Germinal center (tissue), 1 donor: ENCODE results near the gene AMDHD2.
"Not testable (repeated sequence)": the region's sequence is repeated elsewhere in the genome, so short reads cannot be mapped to it uniquely, and the experiment has no call there.

Experiments used
- DNase-seq: peaks from one replicate; pipeline ENCODE4 v3.0.0; 2012; ENCODE audit warnings: mixed read lengths, low spot score

AMDHD2 gene

GRCh38 chr16:2520097-2520783 is at the start of gene AMDHD2:
TSS of gene AMDHD2 (plus strand) at chr16:2520371. CDS start at chr16:2520459, 88 bp downstream.
- peak; percentile 92 for DNase-seq

DNA sequence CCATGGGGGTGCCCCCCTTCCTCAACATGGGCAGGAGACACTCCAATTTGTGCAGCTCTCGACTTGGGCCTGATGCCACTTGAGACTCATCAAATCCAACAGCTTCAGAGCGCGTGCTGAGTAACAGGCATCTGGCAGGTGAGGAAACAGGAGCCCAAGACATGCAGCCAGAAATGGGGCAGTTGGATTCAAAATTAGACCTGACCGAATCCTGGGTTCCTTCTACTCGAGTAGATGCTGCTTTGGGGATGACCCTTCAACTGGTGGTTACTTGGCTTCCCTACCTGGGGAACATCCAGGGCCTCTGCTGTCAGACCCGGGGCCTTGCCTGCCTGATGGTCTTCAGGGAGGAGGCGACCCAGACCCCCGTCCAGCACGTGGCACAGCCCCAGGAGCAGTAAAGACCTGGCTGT is 49.6 kb upstream of the AMDHD2 start:
- DNase-seq: no peak

GRCh38 chr16:2471016-2471652 is 49.0 kb upstream of the AMDHD2 start, which contains the start of gene NTN3:
TSS of gene NTN3 (plus strand) at chr16:2471297. CDS start at chr16:2471702, 405 bp downstream.
- no peak for DNase-seq

GRCh38 chr16:2471653-2472487 is 48.3 kb upstream of the AMDHD2 start:
- no peak for DNase-seq

DNA sequence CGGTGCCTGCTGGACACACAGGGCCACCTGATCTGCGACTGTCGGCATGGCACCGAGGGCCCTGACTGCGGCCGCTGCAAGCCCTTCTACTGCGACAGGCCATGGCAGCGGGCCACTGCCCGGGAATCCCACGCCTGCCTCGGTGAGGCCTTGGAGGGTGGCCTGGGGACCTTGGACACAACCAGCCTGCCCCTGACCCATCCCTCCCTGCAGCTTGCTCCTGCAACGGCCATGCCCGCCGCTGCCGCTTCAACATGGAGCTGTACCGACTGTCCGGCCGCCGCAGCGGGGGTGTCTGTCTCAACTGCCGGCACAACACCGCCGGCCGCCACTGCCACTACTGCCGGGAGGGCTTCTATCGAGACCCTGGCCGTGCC is 47.7 kb upstream of the AMDHD2 start:
- DNase-seq: no peak

- DNase-seq: no peak
Measured at GRCh38 chr16:2472885-2473445, 47.2 kb upstream of the AMDHD2 start.

DNA sequence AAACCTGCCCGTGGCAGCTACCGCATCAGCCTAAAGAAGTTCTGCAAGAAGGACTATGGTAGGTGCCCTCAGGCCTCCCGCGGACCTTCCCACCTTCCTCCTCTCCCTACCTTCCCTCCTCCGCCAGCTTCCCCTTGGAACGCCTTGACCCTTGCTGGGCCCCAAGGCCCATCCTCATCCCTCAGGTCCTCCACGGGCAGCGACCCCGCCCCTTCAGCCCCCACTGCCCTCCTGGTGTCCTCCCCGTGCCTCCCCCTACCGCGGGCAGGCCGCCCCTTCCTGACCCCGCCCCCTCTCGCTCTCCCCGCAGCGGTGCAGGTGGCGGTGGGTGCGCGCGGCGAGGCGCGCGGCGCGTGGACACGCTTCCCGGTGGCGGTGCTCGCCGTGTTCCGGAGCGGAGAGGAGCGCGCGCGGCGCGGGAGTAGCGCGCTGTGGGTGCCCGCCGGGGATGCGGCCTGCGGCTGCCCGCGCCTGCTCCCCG is 46.7 kb upstream of the AMDHD2 start:
- DNase-seq: no peak

DNA sequence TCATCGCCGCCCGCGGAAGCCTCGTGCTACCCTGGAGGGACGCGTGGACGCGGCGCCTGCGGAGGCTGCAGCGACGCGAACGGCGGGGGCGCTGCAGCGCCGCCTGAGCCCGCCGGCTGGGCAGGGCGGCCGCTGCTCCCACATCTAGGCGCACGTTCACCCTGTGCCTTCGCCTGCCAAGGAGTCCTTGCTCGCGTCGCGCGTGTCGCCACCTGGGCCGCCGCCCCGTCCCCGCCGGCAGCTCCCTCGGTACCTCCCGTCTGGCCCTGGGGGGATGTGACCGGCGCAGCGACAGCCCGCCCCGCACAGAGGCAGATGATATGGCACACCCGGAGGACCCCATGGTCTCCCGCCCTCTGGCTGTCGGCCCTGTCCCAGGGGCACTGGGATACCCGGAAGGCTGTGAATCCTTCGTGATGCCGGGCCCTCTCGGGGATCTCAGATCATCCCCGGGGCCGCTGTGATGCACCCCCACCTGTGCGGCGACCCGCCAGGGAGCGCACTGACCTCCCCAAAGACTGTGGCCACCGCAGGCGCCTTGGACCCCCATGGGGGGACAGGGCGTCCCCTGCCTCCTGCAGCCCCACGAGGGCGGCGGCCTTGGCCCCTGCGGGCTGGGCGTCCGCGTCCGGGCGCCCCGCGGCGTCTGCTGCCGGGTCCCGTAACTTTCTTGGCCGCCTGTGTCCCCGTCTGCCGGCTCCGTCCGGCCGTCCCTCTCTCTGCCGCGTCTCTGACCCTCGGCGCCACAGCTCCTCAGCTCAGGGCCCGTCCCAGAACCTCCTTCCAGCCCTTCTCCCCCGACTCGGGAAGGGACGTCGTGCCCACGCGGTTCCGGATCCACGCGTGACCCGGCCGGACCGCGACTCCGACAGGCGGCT is 45.9 kb upstream of the AMDHD2 start:
- DNase-seq: peak; percentile 73

- peak; percentile 98 for DNase-seq
Measured at GRCh38 chr16:2474877-2475412, 45.2 kb upstream of the AMDHD2 start, which contains the start of gene TBC1D24. TSS of gene TBC1D24 (plus strand) at chr16:2475127. CDS start at chr16:2496149, 21,022 bp downstream.

- no peak for DNase-seq
Measured at GRCh38 chr16:2475413-2476344, 44.5 kb upstream of the AMDHD2 start.

DNA sequence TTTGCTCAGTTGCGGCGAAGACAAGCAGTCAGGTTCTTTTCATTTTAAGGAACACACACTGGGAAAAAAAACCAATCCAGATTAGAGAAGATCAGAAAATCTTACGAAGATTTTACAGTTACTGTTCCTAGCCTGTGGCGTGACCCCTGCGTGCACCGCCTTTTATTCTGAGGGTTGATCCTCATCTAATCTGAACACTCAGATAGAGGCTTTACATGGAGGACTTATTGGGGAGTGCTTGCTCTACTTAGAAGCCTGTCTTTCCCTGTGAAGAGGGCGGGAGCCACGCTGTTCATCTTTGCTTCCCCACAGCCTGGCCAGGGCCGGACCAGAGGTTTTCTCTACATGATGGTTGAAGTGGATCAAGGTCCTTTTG is 43.8 kb upstream of the AMDHD2 start:
- DNase-seq: no peak

DNA sequence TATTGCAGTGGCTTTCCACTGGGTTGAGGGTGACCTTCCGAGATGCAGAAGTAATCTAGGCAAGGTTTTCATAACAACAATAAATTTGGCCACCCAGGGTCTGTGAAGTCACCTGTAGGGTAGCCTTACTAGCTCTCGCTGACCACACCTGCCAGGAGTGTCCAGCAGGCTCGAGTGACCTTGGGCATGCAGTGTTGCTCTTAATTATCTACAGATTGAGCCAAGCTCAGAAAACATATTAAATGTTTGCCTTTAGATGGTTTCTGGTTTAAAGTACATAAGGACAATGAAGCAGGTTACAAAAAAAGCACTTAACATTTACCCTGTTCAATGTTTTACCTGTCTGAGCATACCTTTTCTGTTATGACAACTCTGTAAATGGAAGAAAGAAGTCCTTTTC is 43.4 kb upstream of the AMDHD2 start:
- no peak for DNase-seq

GRCh38 chr16:2477327-2477726 is 42.8 kb upstream of the AMDHD2 start:
- DNase-seq: no peak

- no peak for DNase-seq
Measured at GRCh38 chr16:2478279-2478678, 41.9 kb upstream of the AMDHD2 start.

- DNase-seq: not testable (repeated sequence)
Measured at GRCh38 chr16:2479996-2480395, 40.2 kb upstream of the AMDHD2 start.

GRCh38 chr16:2480948-2481347 is 39.2 kb upstream of the AMDHD2 start:
- no peak for DNase-seq

GRCh38 chr16:2481676-2482075 is 38.5 kb upstream of the AMDHD2 start:
- no peak for DNase-seq

DNA sequence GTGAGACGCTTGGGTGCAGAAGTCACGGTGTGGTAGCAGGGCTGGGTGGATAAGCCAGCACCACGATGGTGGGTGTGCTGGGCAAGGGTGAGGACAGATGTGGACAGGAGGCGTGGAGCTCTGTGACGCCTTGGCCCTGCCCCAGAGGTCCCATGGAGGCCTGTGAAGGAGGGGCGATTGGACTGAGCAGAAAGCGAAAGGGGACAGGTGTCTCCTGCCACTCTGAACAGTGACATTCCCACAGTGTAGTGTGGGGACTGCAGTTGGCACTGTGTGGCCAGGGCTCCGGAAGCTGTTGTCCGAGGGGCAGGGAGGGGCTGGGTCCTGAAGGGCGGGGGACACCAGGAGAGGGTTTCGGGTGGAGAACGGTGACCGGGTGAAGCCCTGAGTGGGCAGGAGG is 37.9 kb upstream of the AMDHD2 start:
- DNase-seq: no peak

DNA sequence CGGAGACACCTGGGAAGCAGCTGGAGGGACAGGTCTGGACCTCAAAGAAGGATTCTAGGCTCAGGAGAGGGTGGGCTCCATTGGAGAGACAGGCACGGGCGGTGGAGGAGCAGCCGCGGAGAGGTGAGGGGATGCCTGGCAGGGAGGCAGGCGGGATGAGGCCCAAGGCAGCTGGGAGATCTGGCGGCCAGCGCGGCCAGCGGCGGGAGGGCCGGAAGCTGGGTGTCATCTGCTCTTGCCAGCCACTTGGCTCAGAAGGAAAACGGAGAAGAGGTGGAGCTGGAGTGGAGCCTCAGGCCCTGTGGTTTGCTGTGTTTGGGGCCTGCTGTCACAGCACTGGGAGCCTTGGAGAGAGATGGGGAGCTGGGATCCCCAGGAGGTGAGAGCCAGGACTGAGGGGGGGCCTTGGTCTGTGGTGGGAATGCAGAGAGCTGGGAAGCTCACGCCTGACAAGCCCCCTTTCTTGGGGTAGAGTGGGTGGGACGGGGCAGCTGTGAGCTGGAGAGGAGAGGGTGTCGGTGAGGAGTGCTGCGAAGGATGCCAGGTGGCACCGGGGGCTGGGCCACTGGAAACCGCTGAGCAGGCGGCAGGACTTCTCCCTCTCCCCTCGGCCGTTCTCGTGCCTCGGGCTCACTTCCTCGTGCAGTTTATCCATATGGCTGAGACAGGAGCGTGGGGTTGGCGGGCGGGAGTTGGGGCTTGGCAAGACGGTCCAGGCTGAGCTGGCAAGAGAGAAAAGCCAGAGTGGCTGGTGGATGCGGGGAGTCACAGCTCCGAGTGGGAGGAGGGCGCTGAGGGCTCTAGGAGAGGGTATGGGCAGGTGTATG is 37.2 kb upstream of the AMDHD2 start:
- no peak for DNase-seq
